Brain microvascular endothelial cell (primary cell): ENCODE data around the gene TMEM95.
"Not testable (repeated sequence)": the region's sequence is repeated elsewhere in the genome, so short reads cannot be mapped to it uniquely, and the experiment has no call there.

ENCODE experiments used
- DNase-seq: peaks from one replicate; pipeline ENCODE4 v3.0.0-alpha.2; 2020
- H3K27ac ChIP-seq: fragments of 250-450 bp; sonication (Bioruptor Pico); 2 replicates; pipeline ENCODE4 v1.5.1; 2020; ENCODE audit warnings: mild to moderate bottlenecking, moderate library complexity
- H3K27me3 ChIP-seq: fragments of 250-450 bp; sonication (Bioruptor Pico); replicated peaks from 2 replicates; pipeline ENCODE4 v1.5.1; 2020; ENCODE audit warnings: mild to moderate bottlenecking
- H3K36me3 ChIP-seq: fragments of 250-450 bp; sonication (Bioruptor Pico); replicated peaks from 2 replicates; pipeline ENCODE4 v1.5.1; 2020; ENCODE audit warnings: mild to moderate bottlenecking
- H3K4me3 ChIP-seq: 2 replicates; pipeline ENCODE4 v1.5.1; 2011; ENCODE audit warnings: low read depth, mild to moderate bottlenecking, control low read depth, low read length, moderate library complexity
- CTCF ChIP-seq: IDR thresholded peaks from 2 replicates; pipeline ENCODE4 v1.5.1; 2011; ENCODE audit warnings: low read depth, mild to moderate bottlenecking, moderate library complexity, low read length, control low read depth, inconsistent platforms; ENCODE audit errors: missing control alignments
- in situ Hi-C: cut with HindIII; loops from 2 replicates; pipeline ENCODE4 v1.10.0; 2017; ENCODE audit warnings: low sequenced_read_pairs, low pct_ligation_motif_present

The TMEM95 gene

DNA sequence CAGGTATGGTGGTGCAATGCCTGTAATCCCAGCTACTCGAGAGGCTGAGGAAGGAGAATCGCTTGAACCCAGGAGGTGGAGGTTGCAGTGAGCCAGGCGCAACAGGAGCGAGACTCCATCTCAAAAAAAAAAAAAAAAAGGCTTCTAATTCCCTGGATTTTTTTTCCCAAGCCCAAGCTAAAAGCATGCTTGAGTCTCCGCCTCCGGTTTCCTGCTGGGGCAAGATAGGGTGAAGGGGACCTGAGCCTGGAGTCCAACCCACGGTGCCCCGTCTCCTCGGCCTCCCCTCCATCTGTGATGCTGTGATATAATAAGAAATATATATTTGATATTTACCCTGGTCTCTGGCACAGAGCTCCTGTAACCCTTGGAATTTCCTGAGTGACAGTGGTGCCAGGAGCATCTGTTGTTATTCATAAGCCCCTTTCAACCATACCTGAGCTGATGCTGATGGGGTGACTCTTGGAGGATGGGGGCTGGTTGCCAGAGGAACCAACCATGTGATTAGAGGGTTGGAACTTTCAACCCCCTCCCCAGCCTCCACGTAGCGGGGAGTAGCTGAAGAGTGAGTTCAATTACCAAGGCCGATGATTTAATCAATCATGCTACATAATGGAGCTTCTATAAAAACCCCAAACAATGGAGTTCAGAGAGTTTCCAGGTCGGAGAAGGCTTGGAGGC, 13.1 kb downstream of the TMEM95 start:
- no peak for TF ChIP-seq CTCF
- Histone ChIP-seq H3K36me3 (no peaks in the 10 kb centered on the region), H3K27me3 (no peaks in the 10 kb centered on the region), H3K4me3 (no peak overlapping the region), H3K27ac (no peak overlapping the region)
- no peak for DNase-seq
- in situ Hi-C loops = no loop called here

GRCh38 chr17:7368599-7368994, 13.6 kb downstream of the TMEM95 start:
- H3K36me3 ChIP-seq, DNase-seq, in situ Hi-C loops, H3K27ac ChIP-seq, H3K27me3 ChIP-seq, H3K4me3 ChIP-seq: not testable (repeated sequence)

- no peak overlapping the region for H3K27ac ChIP-seq
- TF ChIP-seq CTCF = no peak
- H3K36me3 ChIP-seq = no peaks in the 10 kb centered on the region
- H3K27me3 ChIP-seq = no peaks in the 10 kb centered on the region
- H3K4me3 ChIP-seq = no peak overlapping the region
- no peak for DNase-seq
- in situ Hi-C loops = no loop called here
Observed at GRCh38 chr17:7369825-7370224, 14.9 kb downstream of the TMEM95 start.

- Histone ChIP-seq H3K27me3 (no peaks in the 10 kb centered on the region), H3K27ac (no peak overlapping the region), H3K36me3 (no peaks in the 10 kb centered on the region), H3K4me3 (no peak overlapping the region)
- DNase-seq = no peak
- TF ChIP-seq CTCF = no peak
- in situ Hi-C loops = no loop called here
Observed at GRCh38 chr17:7370853-7371252, 15.9 kb downstream of the TMEM95 start.

DNA sequence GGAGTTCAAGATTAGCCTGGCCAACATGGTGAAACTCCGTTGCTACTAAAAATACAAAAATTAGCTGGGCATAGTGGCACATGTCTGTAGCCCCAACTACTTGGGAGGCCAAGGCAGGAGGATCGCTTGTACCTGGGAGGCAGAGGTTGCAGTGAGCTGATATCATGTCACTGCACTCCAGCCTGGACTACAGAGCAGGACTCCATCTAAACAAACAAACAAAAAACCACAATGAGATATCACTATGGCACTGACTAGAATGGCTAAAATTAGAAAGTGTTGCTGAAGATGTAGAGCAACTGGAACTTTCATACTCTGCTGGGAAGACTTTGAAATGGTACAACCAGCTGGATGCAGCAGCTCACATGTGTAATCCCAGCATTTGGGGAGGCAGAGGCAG, 19.4 kb downstream of the TMEM95 start:
- DNase-seq = no peak
- Histone ChIP-seq H3K27me3 (no peaks in the 10 kb centered on the region), H3K27ac (no peak overlapping the region), H3K36me3 (no peaks in the 10 kb centered on the region), H3K4me3 (no peak overlapping the region)
- in situ Hi-C loops = no loop called here
- TF ChIP-seq CTCF = no peak

- no peak for DNase-seq
- Histone ChIP-seq H3K27me3 (peaks cover 20% of the 10 kb centered on the region), H3K27ac (no peak overlapping the region), H3K36me3 (no peaks in the 10 kb centered on the region), H3K4me3 (no peak overlapping the region)
- no peak for TF ChIP-seq CTCF
- in situ Hi-C loops = no loop called here
Observed at GRCh38 chr17:7379134-7379533, 24.2 kb downstream of the TMEM95 start.
